ENCODE measurements around the gene DMD. TPM values are rescaled to one million over a fixed set of nuclear protein-coding genes. Genes with fewer than 3 reads are reported as not detected.

The DMD gene
- total and polyA plus RNA-seq, 7 donors: 2.5 to 260 (median 183) TPM

GRCh38 chrX:31165241-31166035, 2045.9 kb downstream of the DMD start:
- Histone ChIP-seq H3K4me3 (no peak overlapping the region), H3K4me1 (no peaks in the 10 kb centered on the region), H3K36me3 (peaks cover 0 to 7% (median 0%) of the 10 kb centered on the region in 4 donors), H3K27ac (no peak overlapping the region), H3K9me3 (no peaks in the 10 kb centered on the region), H3K27me3 (no peaks in the 10 kb centered on the region)
- WGBS, 2 donors: 20 to 53% methylated on average over 5 of the region's 5 CpGs
- intact Hi-C loops (cut with DNase I): no loop called here
- TF ChIP-seq POLR2A (IDR thresholded peaks at IDR 0.05): no peak
- TF ChIP-seq EP300 (IDR thresholded peaks at IDR 0.05): no peak
- TF ChIP-seq CTCF (IDR thresholded peaks at IDR 0.05): no peak
- TF ChIP-seq POLR2AphosphoS5 (IDR thresholded peaks at IDR 0.05): no peak
- DNase-seq: no peak

DNA sequence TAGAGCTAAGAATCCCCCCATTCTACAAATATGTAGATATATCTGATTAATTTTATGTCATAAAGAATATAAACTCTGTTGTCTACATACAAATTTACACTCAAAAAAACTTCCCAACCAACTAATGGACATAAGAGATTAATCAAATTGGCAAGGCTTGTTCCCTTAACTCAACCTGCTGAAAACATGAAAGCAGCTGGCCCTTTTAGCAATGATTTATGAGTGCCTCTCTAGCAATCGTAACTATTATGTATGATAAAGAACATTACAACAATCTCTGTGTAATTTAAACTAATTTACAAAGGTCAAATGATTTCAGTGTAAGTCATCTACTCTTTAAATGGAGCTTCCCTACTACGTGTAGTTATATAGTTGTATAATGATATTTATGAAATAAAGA, 2056.4 kb downstream of the DMD start:
- Histone ChIP-seq H3K9me3 (no peaks in the 10 kb centered on the region), H3K4me3 (no peak overlapping the region), H3K4me1 (no peaks in the 10 kb centered on the region), H3K36me3 (no peaks in the 10 kb centered on the region), H3K27ac (no peak overlapping the region), H3K27me3 (no peaks in the 10 kb centered on the region)
- no peak for DNase-seq
- TF ChIP-seq POLR2AphosphoS5 (IDR thresholded peaks at IDR 0.05) (no peak), CTCF (IDR thresholded peaks at IDR 0.05) (no peak)
- 36 to 71% methylated on average over 2 of the region's 2 CpGs for WGBS, 2 donors
- intact Hi-C loops (cut with DNase I): no loop called here

GRCh38 chrX:31153475-31154047, 2057.8 kb downstream of the DMD start:
- Histone ChIP-seq H3K4me1 (no peaks in the 10 kb centered on the region), H3K27ac (no peak overlapping the region), H3K27me3 (no peaks in the 10 kb centered on the region), H3K9me3 (no peaks in the 10 kb centered on the region), H3K36me3 (no peaks in the 10 kb centered on the region), H3K4me3 (no peak overlapping the region)
- DNase-seq: no peak
- 83 to 92% methylated on average over 1 of the region's 1 CpG for WGBS, 2 donors
- intact Hi-C loops (cut with DNase I): no loop called here
- no peak for TF ChIP-seq POLR2A (IDR thresholded peaks at IDR 0.05)
- TF ChIP-seq CTCF (IDR thresholded peaks at IDR 0.05): no peak
- TF ChIP-seq EP300 (IDR thresholded peaks at IDR 0.05): no peak
- no peak for TF ChIP-seq POLR2AphosphoS5 (IDR thresholded peaks at IDR 0.05)

DNA sequence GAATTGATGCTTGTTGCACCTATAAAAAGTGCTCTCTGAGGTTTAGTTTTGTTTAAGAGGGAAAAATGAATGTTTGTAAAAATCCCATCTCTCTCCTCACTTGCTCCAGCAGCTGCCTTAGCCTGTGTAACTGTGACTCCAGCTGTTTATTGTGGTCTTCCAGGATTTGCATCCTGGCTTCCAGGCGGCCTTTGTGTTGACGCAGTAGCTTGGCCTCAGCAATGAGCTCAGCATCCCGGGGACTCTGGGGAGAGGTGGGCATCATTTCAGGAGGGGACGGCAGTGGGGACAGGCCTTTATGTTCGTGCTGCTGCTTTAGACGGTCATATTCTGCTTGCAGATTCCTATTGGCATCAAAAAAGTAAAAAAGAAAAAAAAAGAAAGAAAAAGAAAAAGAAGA, 2064.2 kb downstream of the DMD start:
- intact Hi-C loops (cut with DNase I): no loop called here

More for the DNA sequence above, 2064.2 kb downstream of the DMD start:
- no peak for DNase-seq
- Histone ChIP-seq H3K36me3 (peaks cover 0 to 34% (median 4%) of the 10 kb centered on the region in 4 donors), H3K27ac (no peak overlapping the region), H3K9me3 (no peaks in the 10 kb centered on the region), H3K27me3 (no peaks in the 10 kb centered on the region), H3K4me1 (no peaks in the 10 kb centered on the region), H3K4me3 (no peak overlapping the region)
- TF ChIP-seq EP300 (IDR thresholded peaks at IDR 0.05) (no peak), POLR2A (IDR thresholded peaks at IDR 0.05) (no peak), POLR2AphosphoS5 (IDR thresholded peaks at IDR 0.05) (no peak), CTCF (IDR thresholded peaks at IDR 0.05) (no peak)
- 81 to 85% methylated on average over 6 of the region's 6 CpGs for WGBS, 2 donors

Measured in sigmoid colon (tissue), 7 donors.